DMS79 treated with DMSO at 0.1 percent for 48 hours (cell line): ENCODE data around the gene OR2G6.

Experiments used
- DNase-seq: peaks from one replicate; lab custom pipeline; 2025; lab: John Stamatoyannopoulos, UW

Gene OR2G6

DNA sequence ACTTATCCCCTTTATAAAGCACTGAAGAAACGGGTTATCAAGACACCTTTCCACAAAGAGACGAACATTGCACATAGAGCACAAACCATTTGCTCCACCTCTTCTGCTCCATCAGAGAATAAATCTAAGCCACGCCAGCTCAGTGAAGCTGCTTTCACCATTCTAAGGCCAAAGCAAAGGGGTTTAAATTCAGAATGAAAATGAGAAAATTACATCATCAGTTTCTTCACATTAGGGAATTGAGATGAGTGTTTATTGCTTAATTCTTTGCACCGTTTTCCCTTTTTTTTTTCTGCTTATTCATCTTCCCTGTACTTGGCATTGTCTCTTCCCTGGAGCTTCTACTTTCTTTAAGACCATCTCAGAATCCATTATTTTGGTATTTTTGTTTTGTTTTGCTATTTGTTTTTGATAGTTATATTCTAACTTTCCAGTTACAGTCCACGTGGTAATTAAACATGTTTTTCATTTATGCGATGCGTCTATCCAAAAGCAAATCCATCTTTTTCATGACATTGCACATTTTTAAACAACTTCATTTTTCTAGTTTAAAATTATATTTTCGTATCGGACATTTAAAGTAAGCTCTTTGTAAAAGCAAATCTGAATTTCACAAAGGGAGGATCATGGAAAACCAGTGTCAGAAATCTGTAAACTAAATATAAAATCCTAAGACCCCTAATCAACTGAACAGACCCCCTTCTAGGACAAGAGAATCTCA, 68.5 kb downstream of the OR2G6 start:
- DNase-seq, result no peak
